B cell (primary cell): ENCODE results near the gene CEND1. TPM values are rescaled to one million over a fixed set of nuclear protein-coding genes. Genes with fewer than 3 reads are reported as not detected.

ENCODE experiments used
- ATAC-seq: fragments of 200-7000 bp; cut with Tn5 transposase; one replicate; pipeline ENCODE4 v1.10.0; 2021; ENCODE audit warnings: low read depth, mild to moderate bottlenecking, moderate number of reproducible peaks, moderate library complexity
- CTCF ChIA-PET: fragments of 350-600 bp; sonication (Branson Sonifier 250); formaldehyde crosslinking; loops from one replicate; lab custom pipeline; 2021; ENCODE audit warnings: antibody characterized with exemption, inconsistent platforms; lab: Charles Lee
- POLR2A ChIA-PET: fragments of 350-600 bp; sonication (Branson Sonifier 250); formaldehyde crosslinking; loops from one replicate; lab custom pipeline; 2021; ENCODE audit warnings: antibody characterized with exemption; lab: Charles Lee
- DNase-seq: peaks from one replicate; pipeline ENCODE4 v3.0.0; 2013
- H2AFZ ChIP-seq: 2 replicates; pipeline ENCODE4 v1.6.1; 2012; ENCODE audit warnings: mild to moderate bottlenecking, low read depth, low read length; ENCODE audit not compliant: insufficient read depth, poor library complexity, severe bottlenecking
- H3K27ac ChIP-seq, 2 donors: 1 replicate in 1 of 2; 2 replicates in 1 of 2; pipeline ENCODE4 v1.5.1; 2012 to 2013; ENCODE audit warnings: low read length in 2 of 2, mild to moderate bottlenecking in 2 of 2, moderate library complexity in 1 of 2
- H3K27me3 ChIP-seq, 4 experiments: fragments of 200-600 bp in 1 of 4; sonication (generic) in 1 of 4; replicated peaks in 1 of 4; 1 replicate in 2 of 4; 2 replicates in 2 of 4; pipeline versions ENCODE4 v1.6.1 to v1.7.0; 2013 to 2016; ENCODE audit warnings: low read length in 3 of 4, mild to moderate bottlenecking in 2 of 4, mixed read lengths in 1 of 4, moderate library complexity in 1 of 4; ENCODE audit not compliant: insufficient read depth in 4 of 4, control insufficient read depth in 3 of 4; ENCODE audit errors: control extremely low read depth in 1 of 4
- H3K36me3 ChIP-seq, 2 experiments: replicated peaks in 1 of 2; 1 replicate in 1 of 2; 2 replicates in 1 of 2; pipeline versions ENCODE4 v1.6.1 to v1.7.1; 2013; ENCODE audit warnings: low read length in 1 of 2; ENCODE audit not compliant: insufficient read depth in 2 of 2, control insufficient read depth in 1 of 2; ENCODE audit errors: control extremely low read depth in 1 of 2, extremely low read depth in 1 of 2
- H3K4me1 ChIP-seq, 2 donors: fragments of 200-600 bp in 1 of 2; sonication (generic) in 1 of 2; 1 replicate in 1 of 2; 2 replicates in 1 of 2; pipeline versions ENCODE4 v1.5.1 to v1.6.1; 2013 to 2017; ENCODE audit warnings: low read length in 2 of 2; ENCODE audit not compliant: control insufficient read depth in 2 of 2, insufficient read depth in 2 of 2
- H3K4me2 ChIP-seq: replicated peaks from 2 replicates; pipeline ENCODE3; 2012; ENCODE audit warnings: mild to moderate bottlenecking, low read depth, low read length; ENCODE audit not compliant: poor library complexity, severe bottlenecking
- H3K4me3 ChIP-seq, 5 experiments: fragments of 200-600 bp in 1 of 5; sonication (generic) in 1 of 5; 1 replicate in 3 of 5; 2 replicates in 2 of 5; pipeline versions ENCODE4 v1.5.1 to v1.7.0; 2011 to 2016; ENCODE audit warnings: low read length in 4 of 5, mild to moderate bottlenecking in 4 of 5, low read depth in 2 of 5, control low read depth in 1 of 5, moderate library complexity in 1 of 5; ENCODE audit not compliant: insufficient read depth in 1 of 5; ENCODE audit errors: control extremely low read depth in 1 of 5, extremely low read depth in 1 of 5
- H3K79me2 ChIP-seq: fragments of 200-600 bp; sonication (generic); one replicate; pipeline ENCODE4 v1.6.0; 2016; ENCODE audit warnings: low read length; ENCODE audit not compliant: control insufficient read depth, insufficient read depth
- H3K9ac ChIP-seq: fragments of 200-600 bp; sonication (generic); 2 replicates; pipeline ENCODE4 v1.6.1; 2017; ENCODE audit warnings: mild to moderate bottlenecking, low read length, moderate library complexity
- H3K9me3 ChIP-seq, 3 donors: one replicate each; pipeline versions ENCODE4 v1.6.1 to v1.7.1; 2013; ENCODE audit warnings: low read length in 2 of 3; ENCODE audit not compliant: control insufficient read depth in 2 of 3, insufficient read depth in 1 of 3; ENCODE audit errors: control extremely low read depth in 1 of 3
- H4K20me1 ChIP-seq: 2 replicates; pipeline ENCODE4 v1.6.0; 2012; ENCODE audit warnings: mild to moderate bottlenecking, low read length; ENCODE audit not compliant: insufficient read depth, control insufficient read depth, poor library complexity, severe bottlenecking
- H3K27ac Mint-ChIP-seq: one replicate; pipeline ENCODE4 v1.8.0; 2021; ENCODE audit warnings: mixed read lengths
- H3K27me3 Mint-ChIP-seq: one replicate; pipeline ENCODE4 v1.8.0; 2021; ENCODE audit warnings: mixed read lengths
- H3K4me1 Mint-ChIP-seq: one replicate; pipeline ENCODE4 v1.8.0; 2021; ENCODE audit warnings: mixed read lengths
- H3K4me3 Mint-ChIP-seq: one replicate; pipeline ENCODE4 v1.8.0; 2021; ENCODE audit warnings: mixed read lengths
- H3K9me3 Mint-ChIP-seq: one replicate; pipeline ENCODE4 v1.8.0; 2022; ENCODE audit warnings: mixed read lengths; ENCODE audit not compliant: insufficient read depth
- EZH2 ChIP-seq: IDR thresholded peaks from 2 replicates; pipeline ENCODE4 v1.6.1; 2012; ENCODE audit warnings: borderline replicate concordance, low read depth, mild to moderate bottlenecking, moderate library complexity, low read length; ENCODE audit not compliant: insufficient read depth, poor library complexity, severe bottlenecking
- WGBS: methylation state at CpG from one replicate; pipeline ENCODE4 v1.1.5; 2013; ENCODE audit warnings: missing lambda C conversion rate; ENCODE audit not compliant: insufficient coverage; 5-methylcytosine and 5-hydroxymethylcytosine counted together
- intact Hi-C: fragments of 100-400 bp; cut with micrococcal nuclease; formaldehyde crosslinking; loops from one replicate; pipeline ENCODE4 v1.10.0; 2022
- polyA plus RNA-seq: library from polyadenylated mRNA; depleted of rRNA; stranded (reverse); fragments of >200 nt; gene quantifications from 2 replicates; pipeline ENCODE4 v1.2.3, GENCODE V29; 2012
- total RNA-seq, 2 donors: library from RNA; stranded (reverse); fragments of 120-200 nt in 1 of 2; gene quantifications; 1 replicate in 1 of 2; 2 replicates in 1 of 2; pipeline versions ENCODE4 v1.2.3 to v1.2.4, GENCODE V29; 2013 to 2022
- TF ChIP-seq, protein P1 (sequence below): fragments of 200-600 bp; IDR thresholded peaks from one replicate; pipeline ENCODE4 v1.8.0; 2022; ENCODE audit warnings: antibody characterized with exemption, mild to moderate bottlenecking

CEND1 gene
- total and polyA plus RNA-seq, 2 donors (not counting 1 experiment from before 2014, with no cell fraction given) = 0.13 to 0.39 TPM

DNA sequence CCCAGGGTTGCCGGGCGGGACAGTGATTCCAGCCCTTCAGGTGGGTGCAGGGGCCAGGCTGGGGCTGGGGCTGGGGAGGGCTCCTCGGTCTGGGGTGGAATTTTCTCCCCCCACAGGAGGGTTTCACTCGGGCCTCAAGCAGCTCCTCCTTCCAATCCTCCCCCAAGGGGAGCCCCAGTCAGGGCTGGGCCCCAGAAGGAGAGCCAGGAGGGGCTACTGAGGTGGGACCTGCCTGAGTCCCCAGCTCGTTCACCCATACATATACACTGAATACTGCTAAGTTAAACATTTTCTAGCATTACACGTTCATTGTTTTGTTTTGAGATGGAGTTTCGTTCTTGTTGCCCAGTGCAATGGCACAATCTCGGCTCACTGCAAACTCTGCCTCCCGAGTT lies 36.3 kb upstream of the CEND1 start:
- H2AFZ ChIP-seq = no peak overlapping the region
- peaks cover 0 to 15% (median 0%) of the 10 kb centered on the region in 3 donors for H3K9me3 ChIP-seq
- no peak overlapping the region for H3K9ac ChIP-seq
- H3K27ac ChIP-seq = no peak overlapping the region
- H4K20me1 ChIP-seq = peaks cover 79% of the 10 kb centered on the region
- peaks cover 0 to 38% (median 15%) of the 10 kb centered on the region in 4 experiments for H3K27me3 ChIP-seq
- intact Hi-C loops = no loop called here
- Mint-ChIP-seq H3K9me3 (no peaks in the 10 kb centered on the region), H3K27ac (peak overlapping the region; percentile 15), H3K4me3 (peak overlapping the region; percentile 77), H3K4me1 (peaks cover 46% of the 10 kb centered on the region), H3K27me3 (peaks cover 7% of the 10 kb centered on the region)
- peaks cover 0 to 21% of the 10 kb centered on the region in 2 experiments for H3K36me3 ChIP-seq
- 90% methylated on average over 4 of the region's 9 CpGs for WGBS
- H3K4me1 ChIP-seq = peaks cover 49 to 52% of the 10 kb centered on the region in 2 donors
- DNase-seq (no peak), ATAC-seq (no peak)
- H3K4me3 ChIP-seq = no peak overlapping the region
- peak overlapping the region; percentile 99 for H3K4me2 ChIP-seq
- CTCF ChIA-PET = no interaction called here
- POLR2A ChIA-PET = no interaction called here
- peaks cover 7% of the 10 kb centered on the region for H3K79me2 ChIP-seq
- TF ChIP-seq EZH2 = no peak
- TF ChIP-seq, protein P1, sequence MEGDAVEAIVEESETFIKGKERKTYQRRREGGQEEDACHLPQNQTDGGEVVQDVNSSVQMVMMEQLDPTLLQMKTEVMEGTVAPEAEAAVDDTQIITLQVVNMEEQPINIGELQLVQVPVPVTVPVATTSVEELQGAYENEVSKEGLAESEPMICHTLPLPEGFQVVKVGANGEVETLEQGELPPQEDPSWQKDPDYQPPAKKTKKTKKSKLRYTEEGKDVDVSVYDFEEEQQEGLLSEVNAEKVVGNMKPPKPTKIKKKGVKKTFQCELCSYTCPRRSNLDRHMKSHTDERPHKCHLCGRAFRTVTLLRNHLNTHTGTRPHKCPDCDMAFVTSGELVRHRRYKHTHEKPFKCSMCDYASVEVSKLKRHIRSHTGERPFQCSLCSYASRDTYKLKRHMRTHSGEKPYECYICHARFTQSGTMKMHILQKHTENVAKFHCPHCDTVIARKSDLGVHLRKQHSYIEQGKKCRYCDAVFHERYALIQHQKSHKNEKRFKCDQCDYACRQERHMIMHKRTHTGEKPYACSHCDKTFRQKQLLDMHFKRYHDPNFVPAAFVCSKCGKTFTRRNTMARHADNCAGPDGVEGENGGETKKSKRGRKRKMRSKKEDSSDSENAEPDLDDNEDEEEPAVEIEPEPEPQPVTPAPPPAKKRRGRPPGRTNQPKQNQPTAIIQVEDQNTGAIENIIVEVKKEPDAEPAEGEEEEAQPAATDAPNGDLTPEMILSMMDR = no peak

DNA sequence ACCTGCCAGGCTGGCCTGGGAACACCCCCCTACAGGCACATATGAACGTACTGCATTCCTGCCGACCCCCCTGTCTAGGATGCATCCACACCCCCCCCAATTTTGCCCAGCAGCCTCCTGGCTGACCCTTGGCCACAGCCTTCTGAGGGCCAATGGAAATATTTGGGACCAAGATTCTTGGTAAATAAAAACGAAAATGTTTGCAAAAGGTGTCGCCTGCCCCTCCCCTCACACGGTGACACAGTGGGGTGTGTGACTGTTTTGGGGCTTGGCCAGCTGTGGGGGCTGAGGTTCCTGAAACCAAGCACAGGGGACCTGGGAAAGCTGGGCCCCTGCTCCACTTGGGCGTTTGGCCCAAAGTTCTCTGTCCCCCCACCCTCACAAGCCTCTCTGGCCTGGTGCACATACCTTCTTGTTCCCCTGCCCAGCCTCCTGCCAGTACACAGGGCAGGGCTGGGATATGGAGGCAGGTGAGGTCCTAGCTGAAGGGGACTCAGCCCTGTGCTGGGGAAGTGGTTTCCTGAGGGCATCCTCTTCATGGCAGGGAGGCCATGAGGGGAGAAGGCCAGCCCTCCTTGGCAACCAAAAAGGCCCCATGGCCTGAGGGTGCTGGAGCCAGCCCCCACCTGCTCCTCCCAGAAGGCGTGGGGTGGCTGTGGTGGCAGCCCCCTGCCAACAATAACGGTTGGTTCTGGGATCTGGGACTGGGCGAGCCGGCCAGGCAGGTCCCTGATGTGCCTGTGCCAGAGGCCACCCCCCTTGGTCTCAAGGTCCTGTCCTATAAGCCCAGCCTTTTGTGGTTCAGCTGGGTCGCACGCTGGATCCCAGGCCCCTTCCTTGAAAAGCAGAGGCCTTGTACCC lies 35.7 kb upstream of the CEND1 start:
- intact Hi-C loops = no loop called here
- no peak for ATAC-seq
- H3K9me3 ChIP-seq = peaks cover 0 to 15% (median 0%) of the 10 kb centered on the region in 3 donors
- Mint-ChIP-seq H3K27ac (no peak overlapping the region), H3K4me3 (no peak overlapping the region), H3K4me1 (peaks cover 48% of the 10 kb centered on the region), H3K9me3 (no peaks in the 10 kb centered on the region), H3K27me3 (peaks cover 7% of the 10 kb centered on the region)
- no peak overlapping the region for H3K9ac ChIP-seq
- POLR2A ChIA-PET = interaction anchor here (0.6 kb wide), 1 partner anchor 15 kb away, joined by 4 read pairs; no protein-coding TSS in a partner anchor
- H2AFZ ChIP-seq = no peak overlapping the region
- no peak overlapping the region for H3K4me3 ChIP-seq
- CTCF ChIA-PET = no interaction called here
- peak overlapping the region; percentile 99 for H3K4me2 ChIP-seq
- TF ChIP-seq, protein P1 = no peak
- TF ChIP-seq EZH2 = no peak
- no peak overlapping the region for H3K27ac ChIP-seq
- no peak for DNase-seq
- peaks cover 13% of the 10 kb centered on the region for H3K79me2 ChIP-seq
- peaks cover 81% of the 10 kb centered on the region for H4K20me1 ChIP-seq
- peaks cover 0 to 32% (median 14%) of the 10 kb centered on the region in 4 experiments for H3K27me3 ChIP-seq
- peaks cover 49 to 52% of the 10 kb centered on the region in 2 donors for H3K4me1 ChIP-seq
- WGBS = 93% methylated on average over 8 of the region's 12 CpGs
- peaks cover 0 to 27% of the 10 kb centered on the region in 2 experiments for H3K36me3 ChIP-seq
